GM12891 (cell line): Measurements from ENCODE around the gene GLRA3.

Source experiments
- DNase-seq: peaks from one replicate; pipeline ENCODE4 v3.0.0; 2011; ENCODE audit warnings: low spot score; ENCODE audit not compliant: insufficient read length
- FAIRE-seq: peaks from 2 replicates; lab custom pipeline; 2011; peaks lifted over from hg19 to GRCh38; lab: Jason Lieb, UNC
- PAX5 ChIP-seq: IDR thresholded peaks from 2 replicates; pipeline ENCODE4 v1.6.1; 2011; ENCODE audit warnings: low read length, moderate library complexity, mild to moderate bottlenecking; ENCODE audit not compliant: insufficient read depth, severe bottlenecking
- POLR2A ChIP-seq: IDR thresholded peaks from 2 replicates; pipeline ENCODE4 v1.6.1; 2011; ENCODE audit warnings: low read depth, low read length, control low read depth
- POLR2AphosphoS5 ChIP-seq: IDR thresholded peaks from 2 replicates; pipeline ENCODE4 v1.6.1; 2011; ENCODE audit warnings: low read depth, low read length, control low read depth
- POU2F2 ChIP-seq: IDR thresholded peaks from 2 replicates; pipeline ENCODE4 v1.6.1; 2011; ENCODE audit warnings: low read depth, mild to moderate bottlenecking, control low read depth, low read length, moderate library complexity
- SPI1 ChIP-seq: IDR thresholded peaks from 2 replicates; pipeline ENCODE4 v1.6.1; 2011; ENCODE audit warnings: low read depth, low read length, control low read depth
- TAF1 ChIP-seq: IDR thresholded peaks from 2 replicates; pipeline ENCODE4 v1.6.1; 2011; ENCODE audit warnings: low read depth, low read length, control low read depth

Gene GLRA3

GRCh38 chr4:174739576-174739975 is 89.5 kb downstream of the GLRA3 start:
- TF ChIP-seq PAX5 (no peak), POU2F2 (no peak), POLR2AphosphoS5 (no peak), TAF1 (no peak), POLR2A (no peak), SPI1 (no peak)
- DNase-seq: no peak
- no peak for FAIRE-seq

GRCh38 chr4:174734181-174734580 is 94.9 kb downstream of the GLRA3 start:
- DNase-seq (no peak), FAIRE-seq (no peak)
- no peak for TF ChIP-seq PAX5
- TF ChIP-seq TAF1: no peak
- no peak for TF ChIP-seq POU2F2
- no peak for TF ChIP-seq POLR2AphosphoS5
- no peak for TF ChIP-seq SPI1
- TF ChIP-seq POLR2A: no peak

DNA sequence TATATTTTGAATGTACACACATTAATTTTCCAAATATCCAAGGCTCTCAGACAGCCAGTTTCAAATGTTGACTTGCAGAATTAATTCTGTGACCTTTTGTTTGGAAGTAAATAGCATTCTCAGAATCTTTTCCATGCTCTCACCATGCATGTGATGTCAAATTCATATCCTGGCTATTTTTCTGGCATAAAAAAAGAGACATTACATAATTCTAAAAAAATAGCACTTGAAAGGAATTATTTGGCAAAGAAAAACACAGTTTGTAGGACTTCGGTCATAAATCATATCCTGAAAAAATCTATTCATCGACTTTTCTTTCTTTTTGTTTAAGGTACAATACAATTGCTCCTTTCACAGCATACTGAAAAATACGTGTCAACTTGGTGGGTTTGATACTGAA is 111.2 kb downstream of the GLRA3 start:
- TF ChIP-seq TAF1: no peak
- no peak for TF ChIP-seq PAX5
- no peak for TF ChIP-seq SPI1
- no peak for TF ChIP-seq POLR2AphosphoS5
- DNase-seq (no peak), FAIRE-seq (no peak)

DNA sequence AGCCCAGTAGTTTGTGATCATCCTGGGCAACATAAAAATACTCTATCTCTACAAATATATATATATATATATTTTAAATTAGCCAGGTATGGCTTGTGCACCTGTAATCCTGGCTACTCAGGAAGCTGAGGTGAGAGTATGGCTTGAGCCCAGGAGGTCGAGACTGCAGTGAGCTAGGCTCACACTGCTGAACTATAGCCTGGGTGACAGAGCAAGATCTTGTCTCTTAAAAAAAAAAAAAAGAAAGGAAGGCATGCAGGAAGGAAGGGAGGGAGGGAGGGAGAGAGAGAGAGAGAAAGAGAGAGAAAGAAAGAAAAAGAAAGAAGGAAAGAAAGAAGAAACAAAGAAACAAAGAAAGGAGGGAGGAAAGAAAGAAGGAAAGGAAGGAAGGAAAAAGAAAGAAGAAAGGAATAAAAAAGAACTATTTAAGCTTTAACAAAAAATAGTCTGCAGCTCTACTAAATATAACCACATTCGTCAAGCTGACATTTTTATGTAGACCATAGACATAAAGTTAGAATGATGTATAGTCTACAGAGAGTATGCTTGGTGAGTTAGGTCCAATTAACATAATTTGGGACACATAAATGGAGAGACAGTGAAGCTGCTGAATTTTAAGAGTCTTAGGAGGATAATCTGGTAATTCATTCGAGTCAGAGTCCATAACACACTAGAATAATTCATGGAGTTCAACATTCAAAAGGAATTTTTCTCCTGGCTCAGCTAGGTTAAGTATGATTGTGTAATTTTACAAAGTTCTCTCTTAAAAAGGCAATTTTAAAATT is 111.9 kb downstream of the GLRA3 start:
- TF ChIP-seq PAX5 (no peak), POU2F2 (no peak), TAF1 (no peak), POLR2AphosphoS5 (no peak), POLR2A (no peak), SPI1 (no peak)
- DNase-seq: no peak
- no peak for FAIRE-seq

DNA sequence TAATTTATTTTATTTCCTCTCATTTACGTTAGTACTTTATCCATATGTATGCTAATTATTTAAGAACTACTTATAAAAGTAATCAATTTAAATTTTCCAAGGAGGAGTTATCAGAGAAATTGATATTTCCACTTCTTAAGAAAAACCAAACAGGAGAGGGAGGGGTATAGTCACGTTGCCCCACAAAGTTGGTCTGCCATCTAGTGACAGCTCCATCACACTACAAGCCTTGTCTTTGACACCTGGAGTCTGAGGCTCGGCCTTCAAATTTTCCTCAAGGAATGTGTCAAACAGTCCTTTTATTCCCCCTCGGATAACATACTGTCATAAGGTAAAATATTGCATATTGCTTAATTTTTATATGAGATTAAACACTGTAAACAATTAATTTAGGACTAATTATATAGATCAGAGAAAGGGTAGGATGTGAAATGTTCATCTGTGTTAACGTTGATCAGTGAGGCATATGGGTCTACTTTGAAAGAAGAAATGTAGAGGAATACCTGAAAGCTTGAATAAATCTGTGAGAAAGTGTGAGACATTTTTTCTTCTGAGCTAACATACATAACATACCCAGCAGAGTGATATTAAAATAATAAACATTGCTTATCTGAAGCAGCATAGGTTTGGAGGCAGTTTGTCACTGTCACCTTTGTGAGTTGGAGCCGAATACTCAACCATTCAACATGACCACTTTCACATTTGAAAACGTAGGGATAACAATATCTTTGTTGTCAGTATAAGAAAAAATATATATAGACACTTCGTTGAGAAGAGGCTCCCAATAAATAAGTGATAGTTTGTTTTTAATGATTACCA is 114.4 kb downstream of the GLRA3 start:
- peak; percentile 52 for FAIRE-seq
- TF ChIP-seq POLR2AphosphoS5: no peak
- no peak for TF ChIP-seq PAX5
- no peak for TF ChIP-seq SPI1
- TF ChIP-seq POU2F2: no peak
- no peak for TF ChIP-seq TAF1
- no peak for TF ChIP-seq POLR2A
- peak; percentile 21 for DNase-seq

- DNase-seq (no peak), FAIRE-seq (no peak)
- TF ChIP-seq POLR2AphosphoS5: no peak
- no peak for TF ChIP-seq PAX5
- TF ChIP-seq POLR2A: no peak
- no peak for TF ChIP-seq SPI1
- no peak for TF ChIP-seq POU2F2
- no peak for TF ChIP-seq TAF1
Observed at GRCh38 chr4:174713821-174714220, 115.2 kb downstream of the GLRA3 start.

GRCh38 chr4:174713181-174713580 is 115.9 kb downstream of the GLRA3 start:
- DNase-seq (no peak), FAIRE-seq (no peak)
- TF ChIP-seq POLR2AphosphoS5 (no peak), SPI1 (no peak), POU2F2 (no peak), PAX5 (no peak), POLR2A (no peak), TAF1 (no peak)

DNA sequence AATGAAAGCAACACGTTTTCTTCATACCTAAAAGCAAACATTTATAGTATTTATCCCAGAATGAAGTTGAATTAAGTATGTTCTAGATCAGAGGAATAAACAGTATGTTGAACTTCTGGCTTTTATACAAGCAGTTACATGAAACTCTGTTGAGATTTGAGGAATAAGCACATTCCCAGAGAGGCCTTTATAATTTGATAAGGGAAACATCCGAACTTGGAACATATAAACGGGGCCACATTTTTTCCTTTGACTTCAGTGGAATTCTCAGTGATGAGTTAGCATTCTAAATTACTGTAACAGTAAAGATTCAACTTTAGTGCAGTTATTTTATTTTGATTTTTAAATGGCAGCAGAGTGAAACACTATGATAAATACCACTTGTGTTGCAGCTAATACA is 119.5 kb downstream of the GLRA3 start:
- no peak for TF ChIP-seq TAF1
- no peak for TF ChIP-seq POLR2A
- no peak for TF ChIP-seq SPI1
- no peak for TF ChIP-seq PAX5
- TF ChIP-seq POLR2AphosphoS5: no peak
- no peak for TF ChIP-seq POU2F2
- FAIRE-seq (no peak), DNase-seq (no peak)

DNA sequence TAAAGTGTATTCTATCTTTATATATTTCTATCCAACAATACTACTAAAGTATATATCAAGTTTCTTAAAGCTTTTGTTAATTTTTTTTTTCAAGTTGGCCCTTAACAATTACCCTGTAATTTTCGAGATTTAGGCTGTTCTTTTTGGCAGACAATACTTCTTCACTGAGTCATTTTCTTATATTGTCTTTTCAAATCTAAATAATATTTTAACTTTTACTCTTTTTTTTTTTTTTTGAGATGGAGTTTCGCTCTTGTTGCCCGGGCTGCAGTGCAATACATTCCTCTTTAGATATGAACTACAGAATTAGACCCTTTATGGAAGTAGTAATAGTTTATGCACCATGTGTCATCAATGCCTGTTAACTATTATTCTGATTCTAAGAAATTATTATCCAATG is 120.7 kb downstream of the GLRA3 start:
- FAIRE-seq (no peak), DNase-seq (no peak)
- TF ChIP-seq TAF1 (no peak), POU2F2 (no peak), PAX5 (no peak), POLR2A (no peak), SPI1 (no peak), POLR2AphosphoS5 (no peak)

DNA sequence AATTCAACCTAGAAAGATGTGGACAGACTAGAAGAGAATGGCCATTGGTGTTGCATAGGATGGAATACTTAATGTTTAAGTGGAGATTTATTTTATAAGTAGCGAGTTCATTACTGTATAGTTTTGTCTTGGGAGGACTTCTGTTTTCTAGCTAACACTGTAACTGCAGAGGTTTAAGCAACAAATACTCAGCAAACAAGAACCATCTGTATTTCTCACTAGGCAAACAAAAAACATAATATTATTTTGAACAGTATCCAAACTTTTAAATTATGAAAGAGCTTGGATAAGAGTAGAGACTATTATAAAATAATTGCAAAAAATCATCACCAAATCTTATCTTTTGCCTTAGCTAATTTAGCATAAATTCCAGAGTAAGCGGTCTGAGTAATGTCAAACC is 121.1 kb downstream of the GLRA3 start:
- no peak for FAIRE-seq
- TF ChIP-seq SPI1: no peak
- TF ChIP-seq POLR2A: no peak
- TF ChIP-seq TAF1: no peak
- no peak for TF ChIP-seq PAX5
- no peak for TF ChIP-seq POLR2AphosphoS5
- TF ChIP-seq POU2F2: no peak
- DNase-seq: no peak
